HG02884 (cell line): Measurements from ENCODE around the gene ISL2.

Experiments
- ATAC-seq: cut with Tn5 transposase; IDR thresholded peaks from one replicate; pipeline ENCODE4 v1.9.1; 2021; ENCODE audit warnings: mild to moderate bottlenecking, moderate library complexity; ENCODE audit not compliant: unreplicated experiment

The ISL2 gene

GRCh38 chr15:76341366-76342057 lies 4.9 kb downstream of the ISL2 start:
- ATAC-seq, result no peak

GRCh38 chr15:76342058-76342381 lies 5.4 kb downstream of the ISL2 start:
- no peak for ATAC-seq

- ATAC-seq, result no peak
These were observed 6.0 kb downstream of the ISL2 start for GRCh38 chr15:76342382-76343201.

- no peak for ATAC-seq
These were observed 6.9 kb downstream of the ISL2 start for GRCh38 chr15:76343313-76343996.

- no peak for ATAC-seq
These were observed 8.5 kb downstream of the ISL2 start for GRCh38 chr15:76344893-76345582.

- no peak for ATAC-seq
These were observed 9.0 kb downstream of the ISL2 start for GRCh38 chr15:76345583-76345879.

- ATAC-seq, result no peak
These were observed 9.5 kb downstream of the ISL2 start for GRCh38 chr15:76345880-76346668.

GRCh38 chr15:76346669-76347481 lies 10.3 kb downstream of the ISL2 start:
- no peak for ATAC-seq

GRCh38 chr15:76347482-76348055 lies 11.0 kb downstream of the ISL2 start:
- ATAC-seq, result no peak

- no peak for ATAC-seq
These were observed 12.9 kb downstream of the ISL2 start for GRCh38 chr15:76349301-76350070.

GRCh38 chr15:76353023-76353577 lies 16.5 kb downstream of the ISL2 start:
- ATAC-seq, result no peak

- ATAC-seq, result no peak
These were observed 17.3 kb downstream of the ISL2 start for GRCh38 chr15:76353903-76354302.

GRCh38 chr15:76354823-76355440 lies 18.4 kb downstream of the ISL2 start:
- no peak for ATAC-seq

- ATAC-seq, result no peak
These were observed 21.9 kb downstream of the ISL2 start for GRCh38 chr15:76358453-76358852.

GRCh38 chr15:76359152-76359551 lies 22.6 kb downstream of the ISL2 start:
- no peak for ATAC-seq

GRCh38 chr15:76360416-76360815 lies 23.8 kb downstream of the ISL2 start:
- no peak for ATAC-seq

- ATAC-seq, result no peak
These were observed 26.7 kb downstream of the ISL2 start for GRCh38 chr15:76363251-76363650.

GRCh38 chr15:76366714-76367113 lies 30.1 kb downstream of the ISL2 start:
- ATAC-seq, result no peak
